COLO829 (cell line): ENCODE measurements around the gene NFYB.
"Not testable (repeated sequence)": the region's sequence is repeated elsewhere in the genome, so short reads cannot be mapped to it uniquely, and the experiment has no call there.

Source experiments
- DNase-seq: peaks from one replicate; pipeline ENCODE4 v3.0.0; 2012; ENCODE audit warnings: low spot score

NFYB gene

GRCh38 chr12:104114834-104115586 is 23.0 kb downstream of the NFYB start:
- DNase-seq: not testable (repeated sequence)

GRCh38 chr12:104109446-104110271 is 28.4 kb downstream of the NFYB start:
- no peak for DNase-seq

GRCh38 chr12:104108755-104109445 is 29.1 kb downstream of the NFYB start:
- peak; percentile 66 for DNase-seq

- no peak for DNase-seq
Measured at GRCh38 chr12:104106965-104107364, 31.0 kb downstream of the NFYB start.

GRCh38 chr12:104105461-104105860 is 32.5 kb downstream of the NFYB start:
- DNase-seq: no peak

- no peak for DNase-seq
Measured at GRCh38 chr12:104097954-104098353, 40.1 kb downstream of the NFYB start.

GRCh38 chr12:104095289-104095688 is 42.7 kb downstream of the NFYB start:
- no peak for DNase-seq

- no peak for DNase-seq
Measured at GRCh38 chr12:104094284-104094683, 43.7 kb downstream of the NFYB start.

GRCh38 chr12:104091136-104091535 is 46.9 kb downstream of the NFYB start:
- no peak for DNase-seq

GRCh38 chr12:104090685-104091084 is 47.3 kb downstream of the NFYB start:
- DNase-seq: peak; percentile 13

- no peak for DNase-seq
Measured at GRCh38 chr12:104083769-104084475, 54.1 kb downstream of the NFYB start.

- DNase-seq: no peak
Measured at GRCh38 chr12:104080764-104081163, 57.2 kb downstream of the NFYB start.

GRCh38 chr12:104079024-104079423 is 59.0 kb downstream of the NFYB start:
- DNase-seq: no peak

GRCh38 chr12:104073699-104074098 is 64.3 kb downstream of the NFYB start:
- DNase-seq: no peak

- DNase-seq: no peak
Measured at GRCh38 chr12:104072099-104072498, 65.9 kb downstream of the NFYB start.
